Panc1 (cell line): Measurements from ENCODE around the gene PRDX4. TPM values are rescaled to one million over a fixed set of nuclear protein-coding genes. Genes with fewer than 3 reads are reported as not detected.

Experiments
- ATAC-seq: fragments of 200-7000 bp; cut with Tn5 transposase; 2 replicates; pipeline ENCODE4 v1.9.1; 2020; ENCODE audit warnings: mild to moderate bottlenecking, moderate library complexity
- BruUV-seq: library from RNA; stranded (reverse); fragments of 400-500 nt; replicated peaks from 2 replicates; lab custom pipeline; 2021; lab: Mats Ljungman, UMichigan
- CTCF ChIA-PET: fragments of 300-600 bp; sonication (Branson Sonifier 250); formaldehyde crosslinking; loops from one replicate; lab custom pipeline; 2022; ENCODE audit warnings: antibody characterized with exemption; lab: Charles Lee
- POLR2A ChIA-PET: fragments of 300-600 bp; sonication (Branson Sonifier 250); formaldehyde crosslinking; loops from one replicate; lab custom pipeline; 2022; ENCODE audit warnings: antibody characterized with exemption; lab: Charles Lee
- DNase-seq: peaks from one replicate; pipeline ENCODE4 v3.0.0-alpha.2; 2010; ENCODE audit warnings: low read depth, low spot score
- H3K27ac ChIP-seq: 2 replicates; pipeline ENCODE4 v1.5.1; 2011; ENCODE audit warnings: mild to moderate bottlenecking, low read length, inconsistent platforms
- H3K27me3 ChIP-seq: fragments of 200-500 bp; sonication (Bioruptor generic); 2 replicates; pipeline ENCODE4 v1.6.0; 2014; ENCODE audit warnings: low read length, inconsistent platforms; ENCODE audit not compliant: control insufficient read depth, insufficient read depth
- H3K36me3 ChIP-seq: fragments of 200-500 bp; sonication (Bioruptor generic); 2 replicates; pipeline ENCODE4 v1.5.1; 2014; ENCODE audit warnings: inconsistent platforms, mild to moderate bottlenecking, low read length, moderate library complexity; ENCODE audit not compliant: control insufficient read depth, insufficient read depth
- H3K4me1 ChIP-seq: 2 replicates; pipeline ENCODE4 v1.5.1; 2011; ENCODE audit warnings: inconsistent platforms, mild to moderate bottlenecking, low read length, moderate library complexity; ENCODE audit not compliant: control insufficient read depth, insufficient read depth
- H3K4me3 ChIP-seq, 2 experiments: 2 replicates each; pipeline ENCODE4 v1.5.1; 2011 to 2012; ENCODE audit warnings: low read depth in 2 of 2, low read length in 2 of 2, mild to moderate bottlenecking in 2 of 2, inconsistent platforms in 1 of 2, moderate library complexity in 1 of 2
- H3K9me3 ChIP-seq: fragments of 200-500 bp; sonication (Bioruptor generic); 2 replicates; pipeline ENCODE4 v1.5.1; 2014; ENCODE audit warnings: low read depth, mild to moderate bottlenecking, inconsistent platforms, low read length, moderate library complexity; ENCODE audit not compliant: control insufficient read depth, insufficient read depth
- POLR2AphosphoS5 ChIP-seq: IDR thresholded peaks from 2 replicates; pipeline ENCODE4 v1.6.1; 2012; ENCODE audit warnings: mild to moderate bottlenecking, low read depth, low read length, moderate library complexity
- REST ChIP-seq, 2 experiments: IDR thresholded peaks; 2 replicates each; pipeline ENCODE4 v1.6.1; 2011 to 2012; ENCODE audit warnings: low read depth in 2 of 2, control low read depth in 1 of 2, low read length in 1 of 2, mild to moderate bottlenecking in 1 of 2, moderate library complexity in 1 of 2; ENCODE audit not compliant: insufficient read depth in 1 of 2
- SIN3A ChIP-seq: IDR thresholded peaks from 2 replicates; pipeline ENCODE4 v1.6.1; 2012; ENCODE audit warnings: low read depth, mild to moderate bottlenecking, low read length, moderate library complexity, borderline replicate concordance; ENCODE audit not compliant: insufficient read depth
- TCF7L2 ChIP-seq: IDR thresholded peaks from 2 replicates; pipeline ENCODE4 v1.6.1; 2011; ENCODE audit warnings: mild to moderate bottlenecking, low read depth, low read length, inconsistent platforms
- in situ Hi-C: cut with HindIII; loops from 2 replicates; pipeline ENCODE4 v1.10.0; 2016; ENCODE audit warnings: low sequenced_read_pairs, low pct_unique_long_range_greater_than_20kb
- intact Hi-C: fragments of 100-400 bp; cut with micrococcal nuclease; formaldehyde crosslinking; loops from one replicate; pipeline ENCODE4 v1.10.0; 2022; ENCODE audit not compliant: unreplicated experiment
- total RNA-seq: library from RNA; stranded (reverse); gene quantifications from one replicate; pipeline ENCODE4 v1.2.1, GENCODE V29; 2021; ENCODE audit not compliant: unreplicated experiment
- TF ChIP-seq, protein P1 (sequence below): fragments of 450-650 bp; IDR thresholded peaks from 2 replicates; pipeline ENCODE4 v1.5.1; 2017; ENCODE audit warnings: mild to moderate bottlenecking

Gene PRDX4
- total RNA-seq, 1 experiment from 2014 or later, result 106 TPM

DNA sequence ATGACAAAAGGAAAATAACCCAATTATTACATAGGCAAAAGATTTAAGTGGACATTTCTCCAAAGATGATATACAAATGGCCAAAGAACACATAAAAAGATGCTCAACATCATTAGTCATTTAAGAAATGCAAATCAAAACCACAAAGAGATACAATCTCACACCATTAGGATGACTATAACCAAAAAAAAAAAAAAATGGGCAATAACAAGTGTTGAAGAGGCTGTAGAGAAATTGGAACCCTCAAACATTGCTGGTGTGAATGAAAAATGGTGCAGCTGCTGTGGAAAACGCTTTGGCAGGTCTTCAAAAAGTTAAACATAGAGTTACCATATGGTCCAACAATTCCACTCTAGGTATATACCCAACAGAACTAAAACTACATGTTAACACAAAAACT is 5.6 kb upstream of the PRDX4 start:
- no peak for ATAC-seq
- peaks cover 1% of the 10 kb centered on the region for H3K4me1 ChIP-seq
- H3K27ac ChIP-seq, result no peak overlapping the region
- no peaks in the 10 kb centered on the region for H3K27me3 ChIP-seq
- TF ChIP-seq REST (IDR thresholded peaks at IDR 0.05; ENCODE audit: insufficient read depth in 1 of 2, low read depth in 2 of 2, low read length in 1 of 2) (no peak), POLR2AphosphoS5 (no peak), SIN3A (no peak), TCF7L2 (no peak)
- TF ChIP-seq, protein P1, sequence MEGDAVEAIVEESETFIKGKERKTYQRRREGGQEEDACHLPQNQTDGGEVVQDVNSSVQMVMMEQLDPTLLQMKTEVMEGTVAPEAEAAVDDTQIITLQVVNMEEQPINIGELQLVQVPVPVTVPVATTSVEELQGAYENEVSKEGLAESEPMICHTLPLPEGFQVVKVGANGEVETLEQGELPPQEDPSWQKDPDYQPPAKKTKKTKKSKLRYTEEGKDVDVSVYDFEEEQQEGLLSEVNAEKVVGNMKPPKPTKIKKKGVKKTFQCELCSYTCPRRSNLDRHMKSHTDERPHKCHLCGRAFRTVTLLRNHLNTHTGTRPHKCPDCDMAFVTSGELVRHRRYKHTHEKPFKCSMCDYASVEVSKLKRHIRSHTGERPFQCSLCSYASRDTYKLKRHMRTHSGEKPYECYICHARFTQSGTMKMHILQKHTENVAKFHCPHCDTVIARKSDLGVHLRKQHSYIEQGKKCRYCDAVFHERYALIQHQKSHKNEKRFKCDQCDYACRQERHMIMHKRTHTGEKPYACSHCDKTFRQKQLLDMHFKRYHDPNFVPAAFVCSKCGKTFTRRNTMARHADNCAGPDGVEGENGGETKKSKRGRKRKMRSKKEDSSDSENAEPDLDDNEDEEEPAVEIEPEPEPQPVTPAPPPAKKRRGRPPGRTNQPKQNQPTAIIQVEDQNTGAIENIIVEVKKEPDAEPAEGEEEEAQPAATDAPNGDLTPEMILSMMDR, result no peak
- CTCF ChIA-PET, result no interaction called here
- H3K9me3 ChIP-seq, result no peaks in the 10 kb centered on the region
- intact Hi-C loops, result no loop called here
- in situ Hi-C loops, result no loop called here
- H3K4me3 ChIP-seq, result no peak overlapping the region
- no peaks in the 10 kb centered on the region for H3K36me3 ChIP-seq
- POLR2A ChIA-PET, result no interaction called here
- DNase-seq, result no peak
- BruUV-seq, result no TSS peak

DNA sequence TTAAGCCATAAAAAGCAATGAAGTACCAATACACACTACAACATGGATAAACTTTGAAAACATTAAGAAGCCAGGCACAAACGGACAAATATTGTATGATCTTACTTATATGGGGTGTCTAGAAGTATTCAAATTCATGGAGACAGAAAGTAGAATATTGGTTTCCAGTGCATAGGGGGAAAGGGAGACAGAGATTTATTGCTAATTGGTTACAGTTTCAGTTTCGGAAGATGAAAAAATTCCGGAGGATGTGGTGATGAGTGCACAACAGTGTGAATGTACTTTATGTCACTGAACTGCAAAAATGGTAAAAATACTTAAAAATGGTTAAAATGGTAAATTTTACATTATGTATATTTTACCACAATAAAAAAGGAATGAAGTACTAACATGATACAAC is 5.1 kb upstream of the PRDX4 start:
- ChIA-PET CTCF (no interaction called here), POLR2A (no interaction called here)
- peaks cover 2% of the 10 kb centered on the region for H3K4me1 ChIP-seq
- H3K9me3 ChIP-seq, result no peaks in the 10 kb centered on the region
- TF ChIP-seq REST (IDR thresholded peaks at IDR 0.05; ENCODE audit: insufficient read depth in 1 of 2, low read depth in 2 of 2, low read length in 1 of 2) (no peak), SIN3A (no peak), TCF7L2 (no peak), POLR2AphosphoS5 (no peak)
- TF ChIP-seq, protein P1, result no peak
- DNase-seq (no peak), ATAC-seq (no peak)
- H3K4me3 ChIP-seq, result no peak overlapping the region
- no TSS peak for BruUV-seq
- H3K27me3 ChIP-seq, result no peaks in the 10 kb centered on the region
- intact Hi-C loops, result no loop called here
- in situ Hi-C loops, result no loop called here
- no peak overlapping the region for H3K27ac ChIP-seq
- no peaks in the 10 kb centered on the region for H3K36me3 ChIP-seq
